Body of pancreas (tissue), 4 donors: ENCODE data around the gene APBA2.

Experiments used
- CTCF ChIP-seq, 7 experiments: fragments of 450-650 bp in 4 of 7; fragments of 200-600 bp in 3 of 7; sonication (generic) in 3 of 7; IDR thresholded peaks; one replicate each; pipeline ENCODE4 v1.5.1; 2016 to 2019; ENCODE audit warnings: antibody characterized with exemption in 7 of 7
- POLR2A ChIP-seq, 3 donors: fragments of 450-650 bp; IDR thresholded peaks; one replicate each; pipeline ENCODE4 v1.6.1; 2016; ENCODE audit warnings: antibody characterized with exemption in 3 of 3, mild to moderate bottlenecking in 2 of 3

GRCh38 chr15:28950916-28951315 is 65.1 kb downstream of the APBA2 start:
- no peak for TF ChIP-seq CTCF (IDR thresholded peaks at IDR 0.05)
- no peak for TF ChIP-seq POLR2A (IDR thresholded peaks at IDR 0.05)
